NB4 (cell line): Measurements from ENCODE around the gene FAM3D.

Experiments used
- TF ChIP-seq, protein P1 (sequence below): IDR thresholded peaks from 2 replicates; pipeline ENCODE4 v1.6.1; 2011; ENCODE audit warnings: low read depth, low read length
- TF ChIP-seq, protein P2 (sequence below): IDR thresholded peaks from one replicate; pipeline ENCODE4 v1.5.1; 2012; ENCODE audit warnings: low read depth, low read length

DNA sequence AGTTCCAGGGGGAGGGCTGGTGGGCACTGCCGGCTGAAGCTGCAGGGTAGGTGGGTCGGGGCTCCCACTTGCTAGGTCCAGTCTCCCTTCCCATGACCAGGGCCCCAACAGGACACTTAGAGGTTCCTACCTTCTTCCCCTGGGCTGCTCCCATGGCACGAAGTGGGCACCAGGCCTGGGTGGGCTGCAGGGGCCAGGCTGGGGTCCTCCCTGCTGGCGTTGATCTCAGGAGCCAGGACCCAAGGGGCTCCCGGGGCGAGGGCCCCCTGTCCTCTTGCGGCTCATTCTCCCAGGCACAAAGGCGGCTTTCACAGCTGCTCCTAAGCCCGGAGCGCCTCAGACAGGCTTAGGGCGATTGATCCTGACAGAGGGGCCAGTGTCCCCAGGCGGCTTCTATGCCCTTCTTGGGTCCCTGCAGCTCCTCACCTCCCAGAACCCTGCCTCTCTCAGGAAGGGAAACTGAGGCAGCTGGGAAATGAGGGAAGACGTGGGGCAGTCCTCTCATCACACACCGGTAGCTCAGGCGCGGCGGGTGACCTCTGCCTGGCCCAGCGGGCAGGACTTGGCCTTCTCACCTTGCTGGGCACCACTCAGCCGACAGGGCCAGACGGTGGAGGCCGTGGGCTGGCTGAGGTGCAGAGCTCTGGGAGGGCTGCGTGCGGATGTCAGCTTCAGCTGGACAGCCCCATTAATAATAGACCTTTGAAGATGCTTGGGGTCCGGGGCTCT is 39.6 kb downstream of the FAM3D start:
- TF ChIP-seq, protein P1, sequence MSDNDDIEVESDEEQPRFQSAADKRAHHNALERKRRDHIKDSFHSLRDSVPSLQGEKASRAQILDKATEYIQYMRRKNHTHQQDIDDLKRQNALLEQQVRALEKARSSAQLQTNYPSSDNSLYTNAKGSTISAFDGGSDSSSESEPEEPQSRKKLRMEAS, result no peak
- TF ChIP-seq, protein P2, sequence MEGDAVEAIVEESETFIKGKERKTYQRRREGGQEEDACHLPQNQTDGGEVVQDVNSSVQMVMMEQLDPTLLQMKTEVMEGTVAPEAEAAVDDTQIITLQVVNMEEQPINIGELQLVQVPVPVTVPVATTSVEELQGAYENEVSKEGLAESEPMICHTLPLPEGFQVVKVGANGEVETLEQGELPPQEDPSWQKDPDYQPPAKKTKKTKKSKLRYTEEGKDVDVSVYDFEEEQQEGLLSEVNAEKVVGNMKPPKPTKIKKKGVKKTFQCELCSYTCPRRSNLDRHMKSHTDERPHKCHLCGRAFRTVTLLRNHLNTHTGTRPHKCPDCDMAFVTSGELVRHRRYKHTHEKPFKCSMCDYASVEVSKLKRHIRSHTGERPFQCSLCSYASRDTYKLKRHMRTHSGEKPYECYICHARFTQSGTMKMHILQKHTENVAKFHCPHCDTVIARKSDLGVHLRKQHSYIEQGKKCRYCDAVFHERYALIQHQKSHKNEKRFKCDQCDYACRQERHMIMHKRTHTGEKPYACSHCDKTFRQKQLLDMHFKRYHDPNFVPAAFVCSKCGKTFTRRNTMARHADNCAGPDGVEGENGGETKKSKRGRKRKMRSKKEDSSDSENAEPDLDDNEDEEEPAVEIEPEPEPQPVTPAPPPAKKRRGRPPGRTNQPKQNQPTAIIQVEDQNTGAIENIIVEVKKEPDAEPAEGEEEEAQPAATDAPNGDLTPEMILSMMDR, result no peak
